GM12872 (cell line): ENCODE measurements around the gene CPSF3.

Experiments
- CTCF ChIP-seq: IDR thresholded peaks from 3 replicates; pipeline ENCODE4 v1.5.1; 2011; ENCODE audit warnings: low read depth, mild to moderate bottlenecking, low read length, moderate library complexity; ENCODE audit not compliant: insufficient read depth

Gene CPSF3

GRCh38 chr2:9407363-9407811, 16.1 kb upstream of the CPSF3 start:
- no peak for TF ChIP-seq CTCF

- TF ChIP-seq CTCF, result no peak
Measured at GRCh38 chr2:9408641-9409151, 14.8 kb upstream of the CPSF3 start.

- TF ChIP-seq CTCF, result no peak
Measured at GRCh38 chr2:9410108-9410507, 13.3 kb upstream of the CPSF3 start.

GRCh38 chr2:9412781-9413180, 10.7 kb upstream of the CPSF3 start:
- no peak for TF ChIP-seq CTCF

- TF ChIP-seq CTCF, result no peak
Measured at GRCh38 chr2:9415516-9416169, 7.8 kb upstream of the CPSF3 start.

GRCh38 chr2:9416267-9416961, 7.0 kb upstream of the CPSF3 start:
- TF ChIP-seq CTCF, result no peak

GRCh38 chr2:9416962-9417316, 6.5 kb upstream of the CPSF3 start:
- TF ChIP-seq CTCF, result no peak
